HG02759 (cell line): Measurements from ENCODE around the gene HTR2C.
A peak's percentile ranks its signal among the peaks of the same experiment; 100 is the strongest.
"Not testable (repeated sequence)": the region's sequence is repeated elsewhere in the genome, so short reads cannot be mapped to it uniquely, and the experiment has no call there.

Experiments
- ATAC-seq: cut with Tn5 transposase; IDR thresholded peaks from one replicate; pipeline ENCODE4 v1.9.1; 2021; ENCODE audit warnings: mild to moderate bottlenecking, moderate library complexity; ENCODE audit not compliant: unreplicated experiment

Gene HTR2C

GRCh38 chrX:114583646-114584374 lies at the start of gene HTR2C:
Gene HTR2C (plus strand): TSS chrX:114584086. CDS start chrX:114726937, 142,851 bp downstream.
- no peak for ATAC-seq

- no peak for ATAC-seq
Measured at GRCh38 chrX:114580336-114580735, 3.5 kb upstream of the HTR2C start.

- no peak for ATAC-seq
Measured at GRCh38 chrX:114581528-114582263, 2.2 kb upstream of the HTR2C start.

- ATAC-seq: no peak
Measured at GRCh38 chrX:114582264-114582632, 1.6 kb upstream of the HTR2C start.

- ATAC-seq: no peak
Measured at GRCh38 chrX:114582698-114583395, 1.0 kb upstream of the HTR2C start.

- no peak for ATAC-seq
Measured at GRCh38 chrX:114584375-114584943, 573 bp downstream of the HTR2C start.

GRCh38 chrX:114584983-114585842 lies 1.3 kb downstream of the HTR2C start:
- ATAC-seq: no peak

GRCh38 chrX:114591121-114591520 lies 7.2 kb downstream of the HTR2C start:
- no peak for ATAC-seq

- ATAC-seq: no peak
Measured at GRCh38 chrX:114599305-114599704, 15.4 kb downstream of the HTR2C start.

- no peak for ATAC-seq
Measured at GRCh38 chrX:114599911-114600310, 16.0 kb downstream of the HTR2C start.

- not testable (repeated sequence) for ATAC-seq
Measured at GRCh38 chrX:114606619-114607018, 22.7 kb downstream of the HTR2C start.

- ATAC-seq: peak; percentile 80
Measured at GRCh38 chrX:114611018-114611619, 27.2 kb downstream of the HTR2C start.

- no peak for ATAC-seq
Measured at GRCh38 chrX:114615765-114616164, 31.9 kb downstream of the HTR2C start.

- ATAC-seq: peak; percentile 54
Measured at GRCh38 chrX:114619874-114620273, 36.0 kb downstream of the HTR2C start.

- ATAC-seq: no peak
Measured at GRCh38 chrX:114626323-114626722, 42.4 kb downstream of the HTR2C start.

GRCh38 chrX:114635986-114636385 lies 52.1 kb downstream of the HTR2C start:
- no peak for ATAC-seq

GRCh38 chrX:114650351-114650750 lies 66.5 kb downstream of the HTR2C start:
- no peak for ATAC-seq

- no peak for ATAC-seq
Measured at GRCh38 chrX:114675365-114675764, 91.5 kb downstream of the HTR2C start.

- not testable (repeated sequence) for ATAC-seq
Measured at GRCh38 chrX:114700533-114700932, 116.6 kb downstream of the HTR2C start.

- ATAC-seq: no peak
Measured at GRCh38 chrX:114709406-114709805, 125.5 kb downstream of the HTR2C start.
